Glomerular visceral epithelial cell (primary cell): ENCODE results near the gene ELF1.
"Not testable (repeated sequence)": the region's sequence is repeated elsewhere in the genome, so short reads cannot be mapped to it uniquely, and the experiment has no call there.

Experiments
- DNase-seq: peaks from one replicate; pipeline ENCODE4 v3.0.0-alpha.2; 2016; ENCODE audit errors: extremely low spot score

Gene ELF1

DNA sequence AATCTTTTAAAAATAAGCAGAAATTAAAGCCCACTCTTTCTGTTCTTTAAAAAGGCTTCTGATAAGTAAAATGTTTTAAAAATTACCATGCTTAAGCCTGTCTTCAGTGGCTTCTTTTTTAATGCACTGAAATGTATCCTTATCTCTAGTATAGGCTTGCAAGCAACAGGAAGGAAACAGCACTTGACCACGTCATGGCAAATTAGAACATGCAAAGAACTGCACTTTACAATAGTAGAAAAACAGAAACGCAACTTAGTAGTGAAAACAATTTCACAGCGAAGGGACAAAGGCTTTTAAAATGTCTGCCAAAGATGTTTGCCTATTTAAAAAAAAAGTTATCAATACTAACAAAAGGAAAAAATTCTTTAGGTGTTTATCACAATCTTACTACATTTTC, 36.3 kb downstream of the ELF1 start:
- DNase-seq, result no peak

DNA sequence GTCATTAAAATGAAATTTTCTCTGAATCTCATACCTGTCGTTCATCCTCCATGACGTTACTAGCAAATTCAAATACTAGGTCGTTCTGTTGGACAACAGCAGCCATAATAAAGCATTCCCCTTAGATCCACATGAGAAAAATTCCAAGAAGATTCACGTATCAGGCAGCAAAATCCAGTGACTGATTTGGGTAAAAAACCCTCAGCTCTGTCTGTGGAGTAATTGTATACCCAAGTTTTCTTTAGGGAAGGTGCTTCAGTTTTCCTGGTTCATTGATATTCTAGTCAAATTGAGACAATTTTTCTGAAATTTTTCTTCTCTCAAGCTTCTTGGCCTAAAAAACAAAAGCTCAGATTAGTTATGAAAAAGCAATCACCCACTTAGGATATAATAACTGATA, 37.2 kb downstream of the ELF1 start:
- DNase-seq, result no peak

DNA sequence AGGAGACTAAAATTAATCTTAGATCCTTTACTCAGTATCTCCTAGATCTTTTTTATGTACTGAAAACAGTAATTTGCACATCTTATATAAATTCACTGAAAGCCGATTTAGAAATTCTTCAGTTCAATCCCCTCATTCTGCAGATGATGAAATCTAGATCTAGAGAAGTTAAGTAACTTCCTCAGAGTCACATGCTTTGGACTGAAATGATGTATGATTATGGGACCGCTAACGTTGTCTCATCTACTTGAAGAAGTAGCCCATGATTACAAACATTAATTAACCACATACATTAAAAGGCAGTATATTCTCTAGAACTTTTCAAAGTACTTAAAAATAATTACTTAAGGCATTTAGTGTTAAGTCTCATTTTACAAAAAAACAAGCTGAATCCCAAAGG, 37.8 kb downstream of the ELF1 start:
- DNase-seq, result no peak

DNA sequence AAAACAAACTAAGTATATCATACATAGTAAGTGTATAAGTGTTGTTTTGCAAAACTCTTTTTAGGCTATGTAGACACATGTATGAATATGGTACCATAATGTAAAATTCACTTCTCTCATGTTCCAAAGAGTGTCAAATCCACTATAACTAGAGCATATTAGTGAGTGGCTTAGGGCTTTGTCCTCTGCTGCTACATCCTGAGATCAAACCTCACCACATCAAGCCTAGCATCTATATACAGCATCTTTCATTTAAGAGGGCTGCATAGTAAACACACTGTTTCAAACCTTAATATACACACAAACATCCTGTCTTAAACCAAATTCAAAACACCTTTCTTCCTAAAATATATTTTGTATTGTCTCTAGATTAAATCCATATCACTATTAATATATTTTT, 38.7 kb downstream of the ELF1 start:
- DNase-seq, result no peak

DNA sequence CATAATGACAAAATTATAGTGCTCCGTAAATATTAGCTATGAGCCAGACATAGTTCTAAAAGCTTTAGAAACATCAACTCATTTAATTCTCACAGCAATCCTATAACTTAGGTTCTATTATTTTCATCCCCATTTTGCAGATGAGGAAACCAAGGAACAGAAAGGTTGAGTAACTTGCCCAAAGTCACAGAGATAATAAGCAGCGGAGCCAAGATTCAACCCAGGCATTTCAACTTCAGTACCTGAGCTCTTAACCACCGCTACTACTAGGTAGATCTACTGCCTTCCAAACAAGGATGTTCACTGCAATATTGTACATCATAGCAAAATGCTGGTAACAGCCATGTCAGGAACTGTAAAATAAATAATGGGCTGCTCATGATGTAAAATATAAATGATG, 39.9 kb downstream of the ELF1 start:
- no peak for DNase-seq

DNA sequence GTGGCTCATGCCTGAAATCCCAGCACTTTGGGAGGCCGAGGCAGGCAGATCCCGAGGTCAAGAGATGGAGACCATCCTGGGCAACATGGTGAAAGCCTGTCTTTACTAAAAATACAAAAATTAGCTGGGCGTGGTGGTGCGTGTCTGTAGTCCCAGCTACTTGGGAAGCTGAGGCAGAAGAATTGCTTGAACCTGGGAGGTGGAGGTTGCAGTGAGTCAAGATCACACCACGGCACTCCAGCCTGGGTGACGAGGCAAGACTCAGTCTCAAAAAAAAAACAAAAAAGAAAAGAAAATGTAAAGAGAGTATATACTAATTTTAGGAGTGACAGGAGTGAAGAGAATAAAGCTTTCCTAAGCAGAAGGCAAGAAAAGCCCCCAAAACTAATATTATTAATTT, 41.0 kb downstream of the ELF1 start:
- DNase-seq, result not testable (repeated sequence)

DNA sequence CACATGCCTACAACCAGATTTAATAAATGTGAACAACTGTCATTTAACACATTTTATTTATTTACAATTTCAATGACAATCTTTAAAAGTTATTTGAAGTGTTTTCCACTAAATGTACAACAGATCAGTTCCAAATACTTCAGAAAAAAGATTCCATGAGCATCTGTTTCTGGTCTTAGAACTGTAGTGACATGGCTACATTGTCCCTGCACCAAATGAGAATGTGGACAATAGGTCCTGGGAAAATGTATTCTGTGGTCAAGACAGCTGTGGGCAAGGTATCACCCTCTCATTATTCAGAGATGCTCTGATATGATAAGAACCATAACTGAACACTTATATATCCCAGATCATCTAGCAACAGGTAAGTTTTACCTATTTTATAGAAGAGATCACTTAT, 43.7 kb downstream of the ELF1 start:
- DNase-seq, result no peak

DNA sequence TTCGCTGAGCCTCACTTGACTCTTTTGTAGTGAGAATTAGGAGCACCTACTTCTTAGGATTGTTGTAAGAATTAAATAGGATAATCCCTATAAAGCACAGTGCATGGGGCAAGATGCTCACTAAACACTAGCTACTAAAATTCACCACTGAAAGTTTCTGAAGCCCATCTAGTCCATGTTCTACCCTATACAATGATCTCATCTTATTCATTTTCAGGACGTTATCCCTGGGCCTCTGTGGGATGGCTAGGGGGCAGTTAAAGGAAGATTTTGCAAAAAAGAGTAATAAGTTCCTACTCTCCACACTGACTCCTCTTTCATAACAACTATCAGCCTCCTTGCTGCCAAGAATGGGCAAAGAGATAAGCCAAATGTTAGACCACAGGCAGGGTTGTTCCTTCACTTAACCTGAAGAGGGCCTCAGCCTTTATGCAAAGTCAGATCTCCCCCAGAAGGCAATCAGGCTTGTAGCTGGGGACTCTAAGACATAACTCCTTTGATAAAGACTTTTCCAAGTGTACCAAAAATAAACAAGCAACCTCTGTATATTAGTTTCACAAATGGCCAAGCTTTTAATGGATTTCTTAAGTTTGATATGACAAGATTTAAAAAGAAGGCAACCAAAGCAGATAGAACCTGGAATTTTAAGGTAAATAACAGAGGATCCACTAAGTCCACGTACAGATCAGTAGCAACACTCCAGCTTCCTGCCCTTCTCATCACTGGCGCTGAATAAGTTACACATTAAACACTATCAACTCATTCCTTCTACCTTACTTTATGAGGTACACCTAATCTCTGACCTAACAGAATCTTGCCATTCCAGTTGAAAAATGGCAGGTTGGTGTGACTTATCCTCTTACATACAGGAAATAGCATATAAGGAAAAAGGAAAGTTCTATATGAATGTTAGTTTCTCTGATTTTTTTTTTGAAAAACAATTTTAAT, 44.4 kb downstream of the ELF1 start:
- peak; percentile 59 for DNase-seq

DNA sequence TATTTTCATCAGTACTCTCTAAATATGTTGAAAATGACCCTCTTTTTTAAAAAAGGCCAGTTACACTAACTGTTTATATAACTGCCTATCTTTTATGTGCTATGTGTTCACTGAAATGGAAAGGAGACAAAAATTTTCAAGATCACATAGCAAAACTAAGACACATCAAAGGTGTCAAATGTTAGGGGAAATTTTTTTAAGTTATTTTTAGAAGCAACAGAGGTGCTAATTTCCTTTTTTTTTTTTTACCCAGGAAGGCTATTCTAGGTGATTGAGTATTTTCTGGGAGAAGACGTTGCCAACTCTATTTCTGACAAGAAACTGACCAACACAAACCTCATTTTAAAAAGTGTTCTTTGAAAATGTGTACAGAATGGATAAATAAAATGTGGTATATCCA, 45.7 kb downstream of the ELF1 start:
- no peak for DNase-seq

DNA sequence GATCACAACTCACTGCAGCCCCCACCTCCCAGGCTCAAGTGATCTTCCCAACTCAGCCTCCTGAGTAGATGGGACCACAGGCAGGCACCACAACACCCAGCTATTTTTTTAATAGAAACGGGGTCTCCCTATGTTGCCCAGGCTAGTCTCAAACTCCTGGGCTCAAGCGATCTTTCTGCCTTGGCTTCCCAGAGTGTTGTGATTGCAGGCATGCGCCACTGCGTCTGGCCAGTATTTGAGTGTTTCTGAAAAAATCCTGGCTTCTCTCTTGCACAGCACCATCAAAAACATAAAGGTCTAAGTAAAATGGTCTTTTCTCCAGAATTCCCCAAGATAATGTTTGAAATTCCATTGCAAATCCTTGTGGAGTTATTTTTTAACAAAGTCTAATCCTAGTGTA, 47.8 kb downstream of the ELF1 start:
- no peak for DNase-seq

DNA sequence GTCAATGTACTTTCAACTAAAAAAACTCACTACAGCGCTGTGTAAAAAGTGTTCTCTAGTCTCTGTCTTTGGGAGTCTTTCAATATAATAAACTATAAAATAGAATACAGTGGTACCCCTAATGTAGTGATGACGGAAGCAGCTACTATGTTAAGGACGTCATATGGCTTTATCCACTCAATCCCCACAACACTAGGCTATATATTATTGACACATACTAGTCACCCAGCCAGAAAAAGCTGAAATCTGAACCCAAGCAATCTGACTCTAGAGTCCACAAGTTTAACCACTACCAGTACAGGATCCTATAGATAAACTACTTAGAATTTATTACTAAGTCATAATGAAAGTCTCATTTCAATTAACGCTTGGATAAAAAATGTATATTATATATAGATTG, 48.3 kb downstream of the ELF1 start:
- DNase-seq, result no peak

DNA sequence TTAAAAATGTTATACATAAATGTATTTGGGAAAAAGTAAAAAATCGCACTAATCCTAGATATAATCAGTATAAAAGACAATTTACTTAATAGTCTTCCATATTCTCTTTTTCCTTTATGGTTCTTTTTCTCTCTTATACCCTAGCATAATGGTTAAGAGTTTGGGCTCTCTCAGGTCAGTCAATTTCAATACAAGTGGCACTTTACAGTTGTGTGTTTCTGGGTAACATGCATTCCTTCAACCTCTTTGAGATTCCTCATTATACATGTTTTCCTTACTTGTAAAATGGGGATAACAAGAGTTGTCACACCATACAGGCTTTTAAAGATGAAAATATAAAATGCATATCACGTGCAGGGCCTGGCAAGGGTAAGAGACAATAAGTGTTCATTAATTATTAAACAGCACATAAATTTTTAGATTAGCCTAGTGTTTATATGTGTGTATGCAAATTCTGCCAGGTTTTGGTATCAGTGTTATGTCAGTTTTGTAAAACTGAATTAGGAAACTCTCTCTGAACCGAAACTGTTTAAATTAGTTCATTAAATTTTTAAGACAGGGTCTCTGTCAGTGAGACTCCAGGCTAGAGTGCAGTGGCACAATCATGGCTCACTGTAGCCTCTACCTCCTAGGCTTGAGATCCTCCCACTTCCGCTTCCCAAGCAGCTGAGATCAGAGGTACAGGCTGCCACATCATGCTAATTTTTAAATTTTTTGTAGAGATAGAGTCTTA, 49.8 kb downstream of the ELF1 start:
- no peak for DNase-seq

DNA sequence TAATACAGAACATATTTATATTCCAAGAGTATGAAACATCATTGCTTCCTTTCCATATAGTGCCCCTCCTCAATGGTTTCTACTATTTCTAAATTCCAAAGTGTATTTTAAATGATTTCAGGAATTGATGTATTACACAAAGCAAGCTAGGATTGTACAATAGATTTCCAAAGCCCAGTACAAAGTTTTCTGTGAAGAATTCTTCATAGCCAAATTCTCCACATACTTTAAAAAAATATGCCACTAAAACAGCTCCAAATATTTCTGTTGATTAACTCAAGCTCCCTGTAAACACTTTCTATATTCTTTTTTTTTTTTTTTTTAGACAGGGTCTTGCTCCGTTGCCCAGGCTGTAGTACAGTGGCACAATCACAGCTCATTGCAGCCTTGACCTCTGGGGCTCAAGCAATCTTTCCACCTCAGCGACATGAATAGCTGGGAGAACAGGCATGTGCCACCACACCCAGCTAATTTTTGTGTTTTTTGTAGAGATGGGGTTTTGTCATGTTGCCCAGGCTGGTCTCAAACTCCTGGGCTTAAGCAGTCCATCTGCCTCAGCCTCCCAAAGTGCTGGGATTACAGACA, 50.6 kb downstream of the ELF1 start:
- DNase-seq, result no peak

DNA sequence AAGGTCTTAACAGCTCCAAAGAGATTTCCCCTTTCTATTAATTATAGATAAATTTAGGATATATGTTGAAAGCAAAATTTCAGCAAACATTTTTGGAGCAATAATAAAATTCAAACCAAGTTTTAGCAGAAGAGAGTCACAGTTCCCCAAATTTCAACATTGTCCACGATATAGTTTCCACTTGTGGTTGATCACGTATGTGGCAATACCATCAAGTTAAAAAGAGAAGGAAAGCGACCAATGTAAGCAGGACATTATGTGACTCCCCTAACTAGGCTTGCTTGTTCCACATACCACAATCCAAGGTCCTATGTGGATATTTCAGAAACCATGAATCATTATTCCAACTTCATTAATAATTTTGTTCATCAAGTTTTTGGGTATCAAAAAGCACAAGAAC, 52.8 kb downstream of the ELF1 start:
- no peak for DNase-seq

DNA sequence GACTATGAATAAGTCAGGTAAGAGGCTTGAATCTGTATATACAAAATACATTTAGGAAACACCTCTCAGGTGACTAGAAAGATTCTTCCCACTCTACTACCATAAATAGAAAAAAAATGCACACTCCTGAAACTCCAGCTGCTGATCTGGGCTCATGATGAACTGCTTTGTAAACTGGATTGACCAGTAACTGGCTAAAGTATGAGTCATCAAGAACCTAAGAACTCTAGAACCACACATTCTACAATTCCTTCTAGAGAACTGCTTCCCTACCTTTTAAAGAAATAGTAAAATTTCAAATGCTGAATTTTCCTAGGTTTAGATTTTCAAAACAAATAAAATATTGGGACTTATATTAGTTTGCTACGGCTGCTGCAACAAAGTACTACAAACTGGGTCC, 55.2 kb downstream of the ELF1 start:
- peak; percentile 11 for DNase-seq

DNA sequence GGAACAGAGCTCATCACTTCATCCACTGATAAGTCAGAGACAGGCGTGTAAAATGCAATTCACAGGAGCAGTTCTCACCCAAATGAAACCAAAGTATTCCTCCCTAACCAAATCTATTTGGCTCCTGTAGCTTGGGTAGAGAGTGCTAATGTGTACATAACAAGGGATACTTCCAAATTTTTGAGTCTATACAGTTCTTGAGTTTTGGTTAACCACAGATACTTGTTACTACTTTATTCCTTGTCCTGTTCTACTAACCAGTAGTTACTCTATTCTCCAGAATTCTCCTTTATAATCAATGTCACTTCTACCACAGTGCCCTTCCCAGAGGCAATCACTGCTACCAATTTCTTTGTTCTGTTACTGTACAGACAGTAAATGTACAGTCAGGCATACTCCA, 57.3 kb downstream of the ELF1 start:
- DNase-seq, result no peak

DNA sequence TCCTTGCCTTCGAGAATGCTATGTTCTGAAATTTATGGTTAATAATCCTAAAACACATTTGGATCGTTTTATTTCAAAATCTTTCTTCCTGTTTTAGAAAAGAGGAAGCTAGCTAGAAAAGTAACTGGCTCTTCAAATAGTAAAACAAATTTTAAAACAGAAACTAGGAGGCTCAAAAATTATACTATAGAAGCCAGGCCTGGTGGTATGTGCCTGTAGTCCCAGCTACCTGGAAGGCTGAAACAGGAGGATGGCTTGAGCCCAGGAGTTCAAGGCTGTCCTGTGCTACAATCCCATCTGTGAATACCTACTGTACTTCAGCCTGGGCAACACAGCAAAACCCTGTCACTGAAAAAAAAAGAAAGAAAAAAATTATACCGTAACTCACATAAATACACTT, 57.9 kb downstream of the ELF1 start:
- no peak for DNase-seq

DNA sequence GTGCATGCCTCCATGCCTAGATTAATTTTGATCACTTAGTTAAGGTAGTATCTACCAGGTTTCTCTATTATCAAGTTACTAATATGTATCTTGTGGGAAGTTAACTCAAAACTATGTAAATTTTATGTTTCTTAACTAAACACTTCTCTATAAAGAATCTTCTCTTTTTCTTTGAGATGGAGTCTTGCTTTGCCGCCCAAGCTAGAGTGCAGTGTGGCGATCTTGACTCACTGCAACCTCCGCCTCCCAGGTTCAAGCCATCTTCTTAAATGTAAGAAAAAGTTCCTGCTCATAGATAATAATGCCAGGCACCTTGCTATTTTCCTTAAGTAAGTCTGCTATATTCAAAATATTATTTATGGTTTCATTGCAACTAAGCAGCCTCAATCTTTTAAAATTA, 58.4 kb downstream of the ELF1 start:
- DNase-seq, result no peak

DNA sequence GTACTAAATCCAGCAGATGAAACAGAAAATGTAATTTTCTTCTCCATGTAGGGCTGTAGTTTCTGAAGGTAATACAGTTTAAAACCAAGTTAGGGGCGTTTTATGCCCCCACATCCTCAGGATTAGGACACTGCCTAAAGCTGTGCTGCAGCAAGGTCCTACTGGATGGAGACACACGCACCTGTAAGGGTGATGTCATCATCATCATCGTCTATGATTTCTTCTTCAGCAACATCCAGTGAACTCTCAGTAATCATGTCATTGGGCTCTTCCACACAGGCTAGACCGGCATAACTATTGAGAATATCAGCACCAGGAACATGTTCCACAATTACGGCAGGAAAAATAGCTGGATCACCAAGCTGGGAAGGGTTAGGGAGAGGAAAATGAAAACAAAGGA, 60.5 kb downstream of the ELF1 start:
- no peak for DNase-seq

DNA sequence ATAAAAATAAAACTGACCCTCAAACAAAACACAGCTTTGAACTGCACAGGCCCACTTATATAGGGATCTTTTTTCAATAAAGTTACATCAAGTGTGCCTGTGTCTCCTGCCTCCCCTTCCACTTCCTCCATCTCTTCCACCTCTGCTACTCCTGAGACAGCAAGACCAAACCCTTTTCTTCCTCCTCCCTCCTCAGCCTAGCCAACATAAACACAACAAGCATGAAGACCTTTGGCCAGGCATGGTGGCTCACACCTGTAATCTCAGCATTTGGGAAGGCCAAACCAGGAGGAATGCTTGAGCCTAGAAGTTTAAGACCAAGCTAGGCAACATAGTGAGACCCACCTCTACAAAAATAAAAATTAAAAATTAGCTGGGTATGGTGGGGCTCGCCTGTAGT, 72.6 kb downstream of the ELF1 start:
- DNase-seq, result no peak

DNA sequence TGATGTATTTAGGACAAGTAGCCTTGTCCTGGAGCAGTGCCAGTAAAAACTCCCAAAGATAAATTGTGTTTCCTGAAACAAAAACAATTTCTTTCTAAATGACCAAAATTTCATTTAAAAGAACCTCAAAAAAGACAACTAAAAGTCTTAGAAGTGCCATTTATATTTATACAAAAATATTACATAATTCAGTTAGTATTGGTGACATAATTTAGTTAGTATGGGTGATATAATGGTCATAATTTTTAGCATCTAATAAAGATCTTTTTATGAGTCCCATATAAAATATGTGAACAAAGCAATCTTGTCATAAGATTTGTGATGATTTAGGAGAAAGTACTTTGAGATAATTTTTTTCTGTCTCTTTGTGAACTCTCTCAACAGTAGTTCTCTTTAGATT, 76.0 kb downstream of the ELF1 start:
- no peak for DNase-seq

DNA sequence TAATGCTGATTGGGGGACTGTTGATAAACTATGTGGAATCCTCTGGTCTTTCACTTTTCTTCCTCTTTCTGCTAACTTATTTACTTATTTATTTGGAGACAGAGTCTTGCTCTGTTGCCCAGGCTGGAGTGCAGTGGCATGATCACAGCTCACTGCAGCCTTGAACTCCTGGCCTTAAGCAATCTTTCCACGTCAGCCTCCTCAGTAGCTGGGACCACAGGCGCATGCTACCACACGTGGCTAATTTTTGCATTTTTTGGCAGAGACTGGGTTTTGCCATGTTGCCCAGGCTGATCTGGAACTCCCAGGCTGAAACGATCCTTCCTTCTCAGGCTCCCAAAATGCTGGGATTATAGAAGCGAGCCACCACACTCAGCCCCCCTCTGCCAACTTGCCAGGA, 77.5 kb downstream of the ELF1 start:
- no peak for DNase-seq

DNA sequence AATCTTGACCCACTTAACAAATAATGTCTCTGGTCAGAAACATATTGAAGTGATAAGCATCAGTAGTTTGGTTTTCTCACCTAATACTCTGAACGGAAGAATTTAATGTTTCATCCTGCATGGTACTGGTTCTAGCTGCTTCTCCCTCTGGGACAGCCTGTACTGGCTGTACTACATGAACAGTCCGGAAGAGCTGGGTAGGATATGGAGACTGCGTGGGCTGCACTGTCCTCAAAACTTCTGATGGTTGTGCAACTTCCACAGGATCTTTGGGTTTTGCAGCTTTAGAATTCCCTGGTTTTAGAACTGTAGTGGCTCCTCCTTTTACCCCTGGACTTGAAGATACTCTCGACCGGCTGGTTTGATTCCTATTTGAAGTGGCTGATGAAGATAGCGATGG, 78.3 kb downstream of the ELF1 start:
- DNase-seq, result no peak
